NCI-H187 treated with DMSO at 0.1 percent for 48 hours (cell line): ENCODE data around the gene GFOD1.

Source experiments
- DNase-seq: peaks from one replicate; lab custom pipeline; 2025; lab: John Stamatoyannopoulos, UW

The GFOD1 gene

DNA sequence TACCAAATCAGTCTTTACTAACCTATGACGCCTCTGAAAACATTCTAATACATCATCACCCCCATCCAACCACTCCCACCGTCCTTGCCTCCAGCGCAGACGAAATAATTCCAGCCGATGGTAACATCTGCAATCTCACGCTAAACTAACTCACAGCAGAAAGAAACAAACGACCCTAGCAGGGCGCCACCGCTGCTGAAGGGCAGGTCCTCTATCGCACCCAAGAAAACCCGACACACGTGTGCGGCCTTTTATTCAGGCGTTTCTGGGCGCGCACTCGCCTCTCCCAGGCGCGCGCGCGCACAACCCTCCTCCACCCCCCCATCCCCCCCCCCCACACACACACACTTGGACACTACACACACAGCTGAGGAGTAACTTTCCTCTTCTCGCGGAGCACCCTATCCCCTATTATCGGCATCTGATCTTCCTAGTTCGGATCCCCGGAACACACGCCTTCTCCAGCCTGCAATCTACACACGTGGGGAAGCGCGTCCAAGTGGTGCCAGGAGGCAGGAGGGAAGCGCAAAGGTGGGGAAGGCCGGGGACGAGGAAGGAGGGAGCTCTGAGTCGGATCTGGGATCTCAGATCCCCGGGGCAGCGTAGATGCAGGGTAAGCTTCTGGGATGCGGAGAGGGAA is 1.4 kb downstream of the GFOD1 start:
- no peak for DNase-seq

DNA sequence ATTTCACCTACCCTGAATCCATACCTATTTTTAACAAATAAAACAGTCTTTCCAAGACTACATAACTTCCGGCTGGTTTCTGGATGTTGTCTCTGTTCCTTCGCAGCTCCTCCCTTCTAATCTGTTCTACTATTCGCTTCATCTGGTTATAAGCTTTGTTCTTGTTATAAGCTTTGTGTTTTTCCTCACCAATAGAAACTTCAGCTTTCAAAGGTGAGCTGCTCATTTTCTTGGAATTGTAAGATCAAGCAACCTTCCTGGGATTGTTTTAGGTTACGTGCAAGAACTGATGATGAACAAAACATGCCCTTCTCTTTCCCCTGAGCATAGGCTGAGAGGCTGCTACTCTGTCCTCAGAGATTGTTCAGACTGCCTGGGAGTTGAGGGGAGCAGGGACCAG is 2.1 kb downstream of the GFOD1 start:
- DNase-seq: no peak

DNA sequence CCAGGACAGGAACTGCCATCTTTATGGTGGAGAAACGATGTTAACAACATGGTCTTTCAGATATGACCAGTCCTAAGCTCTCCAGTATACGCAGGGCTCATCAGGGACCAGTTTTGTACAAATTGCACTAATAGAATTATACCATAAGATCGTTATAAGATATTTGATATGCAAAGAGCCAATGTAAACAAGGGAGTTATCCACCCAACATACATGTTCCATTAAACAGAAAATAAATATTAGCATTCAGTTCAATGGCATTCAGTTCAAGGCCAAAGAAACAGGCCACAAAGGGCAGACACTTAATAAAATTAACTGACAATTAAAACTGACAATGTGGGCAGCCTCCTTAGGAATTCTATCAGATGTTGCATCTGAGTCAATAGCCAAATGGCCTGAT is 2.6 kb downstream of the GFOD1 start:
- no peak for DNase-seq

DNA sequence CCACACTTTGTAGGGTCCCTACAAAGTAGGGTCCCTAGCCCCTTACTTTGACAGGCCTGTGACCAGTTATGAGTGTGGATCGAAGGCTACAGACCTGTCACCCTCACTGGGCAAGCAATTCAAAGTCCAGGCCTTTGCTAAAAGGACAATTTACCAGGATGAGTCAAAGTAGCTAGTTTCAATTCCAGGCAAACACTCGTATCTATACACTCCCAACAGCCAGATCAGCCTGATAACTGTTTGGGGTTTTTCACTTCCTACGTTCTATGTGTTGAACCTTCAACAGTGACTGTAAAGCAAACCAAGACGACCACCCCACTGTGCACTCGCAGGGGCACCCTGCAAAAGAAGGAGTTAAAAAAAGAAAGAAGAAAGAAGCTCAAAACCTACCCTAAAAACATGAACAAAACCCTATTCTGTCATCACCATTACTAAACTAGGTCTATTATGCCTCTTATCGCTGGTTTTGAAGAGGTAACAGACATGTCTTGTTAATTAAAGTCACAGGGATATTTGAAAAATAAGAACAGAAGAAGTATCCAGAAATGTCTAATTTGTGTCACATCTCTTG is 3.2 kb downstream of the GFOD1 start:
- no peak for DNase-seq

DNA sequence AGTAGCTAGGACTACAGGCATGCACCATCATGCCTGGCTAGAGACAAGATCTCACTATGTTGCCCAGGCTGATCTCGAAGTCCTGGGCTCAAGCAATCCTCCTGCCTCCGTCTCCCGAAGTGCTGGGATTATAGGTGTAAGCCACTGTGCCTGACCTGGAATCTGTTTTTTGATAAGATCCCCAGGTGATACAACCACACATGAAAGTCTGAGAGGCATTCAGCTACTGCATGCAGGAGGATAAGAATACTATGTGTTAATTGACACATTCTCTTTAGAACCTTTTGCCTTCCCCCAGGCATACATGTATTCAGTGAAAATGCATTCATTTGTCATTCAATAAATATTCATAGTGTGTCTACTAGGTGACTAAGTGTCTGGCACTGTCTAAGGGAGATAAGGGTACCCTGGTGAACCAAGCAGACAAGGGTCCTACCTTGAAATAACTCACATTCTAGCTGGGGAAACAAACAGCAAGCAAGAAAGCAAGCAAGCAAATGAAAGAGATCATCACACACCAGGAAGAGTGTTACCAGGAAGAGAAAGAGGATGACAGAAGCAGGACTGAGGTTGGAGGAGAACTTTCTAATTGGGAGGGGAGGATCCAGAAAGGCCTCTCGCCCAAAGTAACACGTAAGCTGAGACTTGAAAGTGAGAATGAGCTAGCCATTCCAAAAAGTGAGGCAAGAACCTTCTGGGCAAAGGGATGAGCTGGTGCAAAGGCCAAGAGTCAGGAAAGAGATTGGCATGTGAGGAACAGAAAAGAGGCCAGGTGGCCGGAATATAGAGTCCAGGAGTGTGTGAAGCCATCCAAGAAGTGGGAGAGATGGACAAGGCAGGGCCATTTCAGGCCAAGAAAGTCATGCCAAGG is 6.5 kb downstream of the GFOD1 start:
- no peak for DNase-seq

DNA sequence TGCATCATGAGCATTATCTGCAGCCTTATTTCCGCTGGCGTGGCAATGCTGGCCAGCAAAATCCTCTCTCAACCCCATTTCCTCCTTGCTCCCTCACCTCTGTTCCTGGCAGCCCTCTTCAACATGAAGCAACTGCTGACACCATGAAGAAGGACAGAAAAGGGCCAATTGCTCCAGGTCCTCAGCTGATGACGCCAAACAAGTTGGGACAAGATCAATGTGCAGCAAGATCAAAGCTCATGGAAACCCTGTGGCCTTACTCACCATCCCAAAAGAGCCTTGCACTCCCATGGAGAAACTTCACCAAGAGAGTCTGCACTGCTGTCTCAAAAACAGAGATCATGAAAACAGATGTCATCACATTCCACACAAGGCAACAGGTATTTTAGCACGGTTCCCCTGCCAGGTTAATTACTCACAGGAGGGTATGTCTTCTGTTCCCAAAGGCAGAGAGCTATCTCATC is 7.4 kb downstream of the GFOD1 start:
- no peak for DNase-seq

DNA sequence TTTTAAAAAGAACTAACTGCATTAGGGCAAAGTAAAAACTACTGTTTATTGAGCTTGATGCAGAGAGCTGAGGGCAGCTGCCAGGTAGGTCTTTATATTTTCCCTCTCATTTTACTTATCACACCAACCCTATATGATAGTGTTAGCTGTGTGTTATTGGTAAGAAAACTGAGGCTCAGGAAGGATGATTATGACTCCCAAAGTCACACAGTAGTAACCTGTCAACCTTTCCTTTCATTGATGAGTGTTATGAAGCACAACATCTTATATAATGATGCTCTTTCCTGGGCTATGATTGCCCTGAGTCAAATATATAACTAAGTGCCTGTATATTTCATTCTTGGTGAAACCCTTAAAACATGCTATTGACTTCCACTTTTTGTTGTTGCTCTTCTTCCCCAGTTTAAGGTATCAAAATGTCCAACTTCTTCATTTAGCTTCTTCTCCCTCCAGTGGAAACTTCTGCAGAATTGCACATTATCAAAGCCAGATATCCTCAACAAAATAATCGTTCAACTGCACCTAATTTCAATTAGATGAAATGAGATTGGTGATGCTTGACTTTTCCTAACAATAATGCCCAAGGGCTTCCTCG is 8.1 kb downstream of the GFOD1 start:
- no peak for DNase-seq

DNA sequence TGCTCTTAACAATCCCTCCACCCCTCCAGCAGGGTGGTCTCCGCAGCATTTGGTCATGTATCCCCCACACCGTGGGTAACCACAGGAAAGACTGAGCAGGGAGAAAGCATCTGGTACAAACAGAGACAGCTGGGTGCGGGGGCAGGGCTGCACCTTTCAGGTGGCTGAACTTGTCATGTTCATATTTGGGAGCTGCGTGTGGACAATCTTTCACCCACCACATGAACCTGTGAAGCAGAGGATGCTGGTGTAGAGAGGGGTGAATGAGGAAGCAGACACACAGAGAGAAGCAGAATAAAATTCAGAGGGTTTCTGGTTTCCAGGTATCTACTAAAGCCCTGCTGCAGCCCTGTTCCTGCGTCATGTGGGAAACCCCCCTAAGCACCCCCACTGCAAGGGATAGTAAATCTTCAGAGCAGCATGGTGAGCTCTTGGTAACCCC is 8.9 kb downstream of the GFOD1 start:
- no peak for DNase-seq

DNA sequence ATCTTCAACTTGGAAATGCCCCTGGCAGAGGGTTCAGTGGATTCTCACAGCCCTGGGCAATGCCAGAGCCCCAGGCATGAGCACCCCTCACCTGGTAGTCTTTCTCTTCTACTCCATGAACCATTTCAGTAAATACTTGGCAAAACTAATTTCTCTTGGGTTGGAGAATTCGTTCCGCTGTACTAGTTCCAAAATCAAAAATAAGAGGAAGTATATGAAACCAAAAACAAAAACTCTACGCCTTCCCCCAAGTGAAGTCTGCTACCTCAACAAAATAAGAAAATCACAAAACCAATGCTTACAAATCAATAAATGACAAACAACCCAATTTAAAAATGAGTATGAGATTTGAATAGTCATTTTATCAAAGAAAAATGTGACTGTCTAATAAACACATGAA is 12.6 kb downstream of the GFOD1 start:
- no peak for DNase-seq

DNA sequence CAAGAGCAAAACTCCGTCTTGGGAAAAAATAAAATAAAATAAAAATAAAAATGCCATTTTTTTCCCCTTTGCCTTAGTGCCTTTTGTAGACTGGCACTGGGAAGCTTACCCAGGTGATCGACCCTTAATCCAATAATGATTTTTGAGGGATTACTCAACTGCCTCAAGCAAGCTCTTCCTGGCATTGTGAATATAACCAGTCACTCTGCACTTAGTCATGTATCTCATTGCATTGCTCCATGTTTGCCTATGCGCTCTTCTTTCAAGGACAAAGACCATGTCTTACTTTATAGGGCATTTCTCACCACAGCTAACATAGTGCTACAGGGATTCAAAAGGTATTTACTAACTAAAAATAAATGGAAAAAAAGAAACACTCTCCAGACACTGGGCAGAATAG is 13.0 kb downstream of the GFOD1 start:
- DNase-seq: no peak

DNA sequence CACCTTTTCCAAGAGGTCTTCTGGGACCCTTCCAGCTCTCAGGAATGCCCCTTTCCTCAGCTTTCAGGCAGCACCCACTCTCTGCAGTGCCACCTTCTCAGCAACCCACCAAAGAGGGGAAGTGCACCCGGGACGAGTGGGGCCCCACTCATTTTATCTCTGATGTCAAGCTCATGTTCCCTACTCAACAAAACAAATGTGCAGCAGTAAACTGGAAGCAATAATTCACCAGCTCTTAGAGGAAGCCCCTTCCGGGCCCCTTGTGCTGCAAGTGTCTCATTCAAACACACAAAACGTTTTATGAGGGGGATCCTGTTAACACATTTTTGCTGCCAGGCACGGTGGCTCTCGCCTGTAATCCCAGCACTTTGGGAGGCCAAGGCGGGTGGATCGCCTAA is 13.6 kb downstream of the GFOD1 start:
- DNase-seq: no peak

DNA sequence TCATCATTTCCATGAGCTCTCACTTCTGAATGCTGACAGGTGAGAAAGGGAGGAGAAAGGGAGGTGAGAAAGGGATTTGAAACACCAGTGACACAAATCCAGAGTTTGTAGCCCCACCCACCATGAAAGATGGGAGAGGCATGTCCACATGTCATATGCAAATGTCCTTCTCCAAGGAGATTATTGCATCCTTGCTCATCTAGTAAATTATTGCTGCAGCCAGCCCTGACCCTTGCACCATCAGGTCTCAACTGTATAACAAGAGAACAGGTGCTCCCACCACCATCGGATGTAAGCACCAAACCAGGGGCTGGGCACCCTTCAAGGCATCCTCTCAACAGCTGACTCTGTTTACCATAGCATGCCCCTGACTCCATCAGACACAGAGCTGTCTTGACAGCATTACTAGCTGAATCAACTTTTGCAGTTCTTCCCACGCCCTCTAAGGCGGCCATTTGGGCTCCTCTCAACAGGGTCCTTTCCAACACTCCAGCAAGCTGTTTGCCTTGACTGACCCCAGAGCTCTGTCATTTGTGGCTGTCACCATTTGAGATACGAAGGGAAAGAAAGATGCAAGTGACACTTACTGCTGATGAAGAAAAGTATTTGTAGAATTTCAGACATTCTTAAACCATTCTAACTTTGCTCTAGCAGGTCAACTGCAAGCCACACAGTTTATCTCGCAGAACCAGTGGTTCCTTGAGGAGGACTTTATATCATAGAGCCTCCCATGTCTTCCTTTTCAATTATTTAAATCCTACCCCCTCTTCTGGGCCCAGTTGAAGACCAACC is 14.2 kb downstream of the GFOD1 start:
- DNase-seq: no peak

DNA sequence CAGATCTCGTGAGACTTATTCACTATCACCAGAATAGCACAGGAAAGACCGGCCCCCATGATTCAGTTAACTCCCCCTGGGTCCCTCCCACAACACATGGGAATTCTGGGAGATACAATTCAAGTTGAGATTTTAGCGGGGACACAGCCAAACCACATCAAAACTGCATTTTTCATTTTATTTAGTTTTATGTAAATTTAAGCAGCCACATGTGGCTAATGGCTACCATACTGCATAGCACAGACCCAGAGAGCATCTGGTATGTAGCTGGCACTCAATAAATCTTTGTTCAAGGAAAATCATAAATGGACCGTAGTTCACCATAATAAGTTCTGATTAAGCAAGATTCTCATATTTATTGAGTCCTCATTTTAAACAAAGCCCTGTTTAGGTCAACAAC is 15.3 kb downstream of the GFOD1 start:
- no peak for DNase-seq

DNA sequence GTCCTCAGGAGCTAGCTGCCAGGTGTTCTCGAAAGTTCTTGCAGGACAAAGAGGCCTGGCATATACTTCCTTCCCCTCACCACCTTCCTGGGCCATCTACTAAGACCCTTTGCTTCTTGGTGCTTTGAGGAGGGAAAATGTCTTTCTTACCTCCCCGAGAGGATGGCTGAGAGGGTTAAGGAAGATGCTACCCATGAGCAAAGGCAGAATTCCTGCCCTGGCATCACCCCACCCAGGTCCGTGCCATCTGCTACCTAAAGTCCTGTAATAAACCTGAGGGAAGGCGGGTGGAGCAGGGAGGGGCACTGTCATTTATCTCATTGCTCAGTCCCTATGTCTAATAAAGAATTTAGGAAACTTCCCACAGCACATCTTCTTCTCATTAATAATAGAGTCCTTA is 16.2 kb downstream of the GFOD1 start:
- DNase-seq: no peak

DNA sequence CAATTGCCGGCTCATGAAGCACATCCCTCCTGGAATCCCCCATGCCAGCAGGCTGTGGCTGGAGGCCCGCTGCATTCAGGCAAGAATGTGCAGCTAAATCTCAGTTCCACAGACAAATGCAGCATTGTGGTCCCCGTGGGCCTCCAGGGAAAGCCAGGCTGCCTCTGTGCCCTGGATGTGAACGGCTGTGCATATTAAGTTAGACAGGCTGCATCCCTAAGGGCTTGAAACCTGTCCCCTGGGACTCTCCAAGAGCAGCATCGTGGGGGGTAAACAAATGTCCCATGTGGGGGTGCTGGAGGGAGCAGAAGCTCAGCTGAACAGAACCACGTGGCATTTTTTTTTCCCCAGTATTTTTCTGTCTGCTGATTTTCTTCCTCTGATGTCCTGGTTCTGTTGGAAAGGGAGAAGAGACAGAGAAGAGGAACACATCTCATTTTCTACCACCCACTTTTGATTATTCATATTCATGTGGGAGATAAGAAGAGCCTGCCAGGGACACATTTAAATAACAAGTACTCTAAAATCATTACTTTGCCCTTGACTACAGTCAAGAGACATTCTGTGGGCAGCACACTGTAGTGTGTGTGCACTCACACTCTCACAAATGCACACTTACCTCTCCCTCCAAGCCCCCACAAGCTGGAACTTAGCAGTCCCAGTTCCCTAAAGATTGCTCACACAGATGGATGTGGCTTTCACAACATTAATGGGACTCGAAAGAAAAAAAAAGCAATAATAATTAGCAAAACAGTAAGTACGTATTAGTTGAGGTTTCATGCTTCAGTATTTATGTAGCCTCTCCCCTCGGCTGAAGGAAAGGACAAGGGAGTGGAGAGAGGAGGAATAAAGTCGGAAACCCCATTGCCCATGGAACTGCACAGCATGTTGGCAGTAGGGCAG is 16.9 kb downstream of the GFOD1 start:
- DNase-seq: no peak

DNA sequence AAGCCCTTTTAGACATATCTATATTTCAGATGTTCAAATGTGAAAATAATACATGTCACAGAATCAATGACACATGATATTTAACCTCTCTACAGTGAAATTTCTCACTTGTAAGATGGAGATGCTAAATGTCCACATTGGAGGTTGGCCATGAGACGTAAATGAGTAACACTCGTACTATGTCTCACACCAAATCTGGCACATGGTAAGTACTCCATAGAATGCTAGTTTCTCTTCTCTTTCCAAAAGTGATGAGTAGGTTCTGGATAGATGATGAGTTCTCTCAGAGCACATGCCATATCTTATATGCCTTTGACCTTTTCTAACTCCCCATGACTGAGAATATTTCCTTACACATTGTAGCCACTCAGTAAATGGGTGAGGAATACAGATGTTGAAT is 17.7 kb downstream of the GFOD1 start:
- no peak for DNase-seq

DNA sequence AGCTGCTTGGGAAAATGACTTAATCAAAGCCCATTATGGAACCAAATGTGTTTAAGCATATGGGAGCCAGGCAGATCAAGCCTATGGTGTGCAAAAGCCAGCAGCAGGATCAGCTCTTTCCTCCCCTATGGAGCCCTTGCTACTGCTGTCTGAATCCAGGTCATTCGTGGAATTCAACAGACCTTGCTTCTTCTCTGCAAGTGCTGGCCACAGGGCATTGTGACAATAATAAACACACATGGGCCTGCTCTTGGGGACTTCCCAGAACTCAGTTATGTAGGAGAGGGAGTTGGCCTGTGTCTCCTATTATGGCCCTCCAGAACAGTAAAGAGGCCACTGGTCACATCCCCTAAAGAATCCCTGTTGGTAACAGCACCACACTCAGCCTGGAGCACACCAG is 18.6 kb downstream of the GFOD1 start:
- no peak for DNase-seq

DNA sequence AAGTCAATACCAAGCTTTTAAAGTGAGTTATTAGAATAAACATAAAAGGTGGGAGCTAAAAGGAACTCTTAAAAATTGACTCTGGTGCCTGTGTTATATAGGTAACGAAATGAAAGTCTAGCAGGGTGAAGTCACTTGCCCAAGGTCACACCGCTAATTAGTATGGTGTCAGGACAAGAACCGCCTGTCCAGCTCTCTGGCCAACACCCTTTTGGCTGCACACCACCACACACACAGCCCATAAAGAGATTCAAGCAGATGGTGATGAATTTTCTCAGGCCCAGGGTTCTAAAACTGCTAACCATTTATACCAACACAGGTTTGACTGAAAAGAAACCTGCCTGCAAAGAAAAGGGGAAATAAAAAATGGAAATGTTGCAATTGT is 20.2 kb downstream of the GFOD1 start:
- no peak for DNase-seq

DNA sequence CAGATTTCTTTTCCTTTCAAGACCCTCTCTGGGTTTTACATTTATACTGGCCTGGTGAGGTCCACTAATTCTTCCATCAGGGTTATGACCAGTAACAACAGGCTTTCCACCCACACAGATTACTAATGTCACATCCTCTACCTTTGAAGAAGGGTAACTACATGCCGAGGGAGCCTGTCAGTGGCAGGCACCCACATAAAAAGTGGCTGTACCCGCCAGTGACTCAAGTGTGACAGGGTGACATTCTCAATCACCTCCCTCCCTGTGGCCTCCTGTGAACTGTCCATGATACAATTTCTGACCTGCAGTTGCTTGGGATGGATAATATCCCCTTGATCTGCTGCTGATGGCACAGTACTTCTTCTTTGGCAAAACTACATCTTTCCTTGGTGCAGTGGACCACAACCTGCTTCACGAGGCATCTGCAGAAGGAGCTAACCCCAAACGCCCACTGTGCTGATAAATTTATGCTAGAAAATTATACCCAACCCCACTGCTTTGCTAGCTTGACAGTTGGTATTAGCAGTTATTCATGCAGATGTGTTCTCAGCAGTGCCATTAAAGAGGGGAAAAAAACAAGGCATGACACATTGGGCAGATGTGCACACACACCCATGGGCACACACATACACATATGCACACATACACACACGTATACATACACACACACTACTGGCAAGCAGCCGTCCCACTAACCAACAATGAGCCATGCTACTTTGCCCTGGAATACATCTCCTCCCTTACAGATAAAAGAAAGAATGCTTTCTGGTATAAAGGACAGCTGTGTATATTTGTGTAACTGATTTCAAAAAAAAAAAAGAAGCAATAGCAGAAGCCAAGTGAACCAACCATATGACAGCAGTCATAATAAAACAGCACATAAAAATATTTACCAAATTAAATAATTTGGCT is 20.8 kb downstream of the GFOD1 start:
- no peak for DNase-seq

DNA sequence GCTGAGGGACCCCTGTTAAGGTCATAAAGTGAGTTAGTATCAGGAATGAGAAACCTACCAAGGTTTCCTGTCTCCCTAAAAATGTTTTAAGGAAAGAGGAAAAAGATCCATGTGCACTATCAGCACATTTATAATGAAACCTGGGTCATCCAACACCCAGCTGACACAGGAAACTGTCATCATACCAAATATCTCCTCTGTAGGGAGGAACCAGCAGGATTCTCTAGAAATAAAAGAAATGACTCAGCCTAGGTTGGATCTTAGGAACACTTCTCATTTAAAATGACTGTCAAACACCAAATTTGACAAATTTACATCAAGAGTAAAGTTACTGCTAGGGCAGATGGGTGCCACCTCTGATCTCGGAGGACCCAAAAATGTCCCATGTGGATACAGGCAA is 21.7 kb downstream of the GFOD1 start:
- DNase-seq: no peak
